GM18870 (cell line): ENCODE results near the gene COL12A1.

Experiments
- ATAC-seq: cut with Tn5 transposase; IDR thresholded peaks from one replicate; pipeline ENCODE4 v1.9.1; 2021; ENCODE audit warnings: moderate library complexity; ENCODE audit not compliant: unreplicated experiment

Gene COL12A1

DNA sequence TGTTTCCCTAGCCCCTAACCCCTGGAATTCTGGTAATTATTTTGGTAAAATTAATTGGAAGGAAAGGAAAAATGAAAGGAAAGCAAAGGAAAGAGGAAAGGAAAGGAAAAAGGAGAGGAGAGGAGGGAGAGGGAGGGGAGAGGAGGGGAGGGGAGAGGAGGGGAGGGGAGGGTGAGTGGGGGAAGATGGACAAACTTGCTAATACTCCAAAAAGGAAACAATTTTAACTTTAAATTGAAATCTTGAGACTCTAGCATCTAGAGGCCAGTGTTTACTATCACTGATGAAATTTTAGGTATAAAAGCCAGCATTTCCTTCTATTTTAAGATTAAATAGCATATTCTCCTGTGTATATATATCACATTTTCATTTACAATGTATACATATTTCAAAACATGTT is 156.5 kb downstream of the COL12A1 start:
- no peak for ATAC-seq

DNA sequence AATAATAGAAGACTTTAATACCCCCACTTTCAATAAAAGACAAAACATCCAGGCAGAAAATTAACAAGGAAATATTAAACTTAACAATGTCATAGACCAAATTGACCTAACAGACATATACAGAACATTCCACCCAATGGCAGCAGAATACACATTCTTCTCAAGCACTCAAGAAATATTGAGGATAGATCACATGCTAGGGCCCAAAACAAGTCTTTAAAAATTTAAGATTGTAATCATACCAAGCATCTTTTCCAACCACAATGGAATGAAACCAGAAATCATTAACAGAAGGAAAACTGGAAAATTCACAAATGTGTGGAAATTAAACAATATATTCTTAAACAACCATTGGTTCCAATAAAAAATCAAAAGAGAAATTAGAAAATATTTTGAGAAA is 161.0 kb downstream of the COL12A1 start:
- no peak for ATAC-seq

DNA sequence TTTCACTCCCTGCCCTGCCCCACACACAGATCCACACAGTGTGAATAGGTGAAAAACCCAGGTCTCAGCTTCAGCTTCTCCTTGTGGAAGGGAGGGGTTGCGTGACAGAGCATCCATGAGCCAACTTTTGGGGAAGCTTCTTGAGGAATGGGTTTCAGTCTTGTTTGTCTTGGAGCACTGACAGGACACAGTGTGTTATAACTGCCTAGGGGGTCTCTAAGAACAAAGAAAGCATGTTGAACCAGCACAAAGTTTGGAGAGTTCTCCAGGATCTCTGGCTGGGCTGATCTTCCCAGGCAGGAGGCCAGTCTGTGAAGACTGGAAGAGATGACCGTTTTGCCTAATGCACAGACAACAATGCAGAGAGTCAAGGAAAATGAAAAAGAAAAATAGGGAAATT is 164.5 kb downstream of the COL12A1 start:
- no peak for ATAC-seq
